DOHH2 (cell line): ENCODE data around the gene OTX2.

Source experiments
- H3F3A ChIP-seq: fragments of 200-600 bp; sonication (generic), shearing (Covaris generic); 2 replicates; pipeline ENCODE4 v1.6.0; 2016; ENCODE audit warnings: antibody characterized with exemption, mild to moderate bottlenecking; ENCODE audit not compliant: control insufficient read depth, insufficient read depth
- H3K27ac ChIP-seq: fragments of 200-600 bp; sonication (generic); 2 replicates; pipeline ENCODE4 v1.5.1; 2014; ENCODE audit warnings: low read depth, mild to moderate bottlenecking, low read length, moderate library complexity
- H3K27me3 ChIP-seq: fragments of 200-600 bp; sonication (generic); 2 replicates; pipeline ENCODE4 v1.6.1; 2014; ENCODE audit warnings: mild to moderate bottlenecking, low read length, mixed read lengths; ENCODE audit not compliant: control insufficient read depth
- H3K36me3 ChIP-seq: fragments of 200-600 bp; sonication (generic); 2 replicates; pipeline ENCODE4 v1.6.1; 2014; ENCODE audit warnings: mild to moderate bottlenecking, low read length, moderate library complexity, mixed read lengths; ENCODE audit not compliant: control insufficient read depth
- H3K4me1 ChIP-seq: fragments of 200-600 bp; sonication (generic); 2 replicates; pipeline ENCODE4 v1.6.1; 2014; ENCODE audit warnings: mild to moderate bottlenecking, low read length, mixed read lengths; ENCODE audit not compliant: control insufficient read depth
- H3K4me2 ChIP-seq: fragments of 200-600 bp; sonication (generic); 2 replicates; pipeline ENCODE4 v1.6.0; 2014; ENCODE audit warnings: mild to moderate bottlenecking, low read length, moderate library complexity
- H3K4me3 ChIP-seq: fragments of 200-600 bp; sonication (generic); 2 replicates; pipeline ENCODE4 v1.5.1; 2014; ENCODE audit warnings: mild to moderate bottlenecking, low read length, mixed read lengths
- H3K79me2 ChIP-seq: fragments of 200-600 bp; sonication (generic); 2 replicates; pipeline ENCODE4 v1.6.1; 2014; ENCODE audit warnings: mild to moderate bottlenecking, low read length, mixed read lengths; ENCODE audit not compliant: control insufficient read depth
- H3K9me2 ChIP-seq: fragments of 200-600 bp; sonication (generic); replicated peaks from 2 replicates; pipeline ENCODE4 v1.6.1; 2014; ENCODE audit warnings: mild to moderate bottlenecking, low read length, mixed read lengths; ENCODE audit not compliant: control insufficient read depth
- H3K9me3 ChIP-seq: fragments of 200-600 bp; sonication (generic); 2 replicates; pipeline ENCODE4 v1.6.1; 2014; ENCODE audit warnings: antibody characterized with exemption, low read length, mixed read lengths; ENCODE audit not compliant: control insufficient read depth, insufficient read depth
- H4K20me1 ChIP-seq: fragments of 200-600 bp; sonication (generic); 2 replicates; pipeline ENCODE4 v1.6.0; 2014; ENCODE audit warnings: low read depth, mild to moderate bottlenecking, antibody characterized with exemption, low read length, moderate library complexity; ENCODE audit not compliant: control insufficient read depth, insufficient read depth
- CTCF ChIP-seq: fragments of 200-600 bp; sonication (generic); IDR thresholded peaks from one replicate; pipeline ENCODE4 v1.5.1; 2014; ENCODE audit warnings: antibody characterized with exemption, mild to moderate bottlenecking, low read depth, low read length; ENCODE audit not compliant: poor library complexity, severe bottlenecking
- EZH2phosphoT487 ChIP-seq: fragments of 200-600 bp; sonication (generic); IDR thresholded peaks from 2 replicates; pipeline ENCODE4 v1.6.1; 2017; ENCODE audit warnings: borderline replicate concordance, mild to moderate bottlenecking, antibody characterized with exemption, low read length, moderate library complexity, mixed read lengths

OTX2 gene

DNA sequence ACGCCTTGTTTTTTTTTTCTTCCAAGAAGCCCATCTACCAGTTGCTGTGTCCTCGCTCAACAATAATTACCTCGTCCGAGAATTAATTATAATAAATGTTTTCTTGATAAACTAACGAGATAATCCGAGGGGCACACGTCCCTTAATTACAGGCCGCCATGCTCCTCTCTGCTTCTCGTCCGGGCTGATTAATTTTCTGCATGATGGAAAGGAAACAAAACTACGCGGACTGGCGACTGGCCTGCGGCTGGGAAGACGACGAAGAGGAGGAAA is 2.2 kb downstream of the OTX2 start:
- Histone ChIP-seq H3K36me3 (no peaks in the 10 kb centered on the region), H3K9me2 (no peaks in the 10 kb centered on the region), H3K27ac (no peak overlapping the region), H4K20me1 (no peaks in the 10 kb centered on the region), H3K4me3 (no peak overlapping the region), H3K4me1 (no peaks in the 10 kb centered on the region), H3K79me2 (no peaks in the 10 kb centered on the region), H3F3A (no peaks in the 10 kb centered on the region), H3K4me2 (no peak overlapping the region), H3K27me3 (no peaks in the 10 kb centered on the region; the same call in 1 of the 2 replicates), H3K9me3 (no peaks in the 10 kb centered on the region)
- TF ChIP-seq CTCF, result no peak
- TF ChIP-seq EZH2phosphoT487, result no peak

DNA sequence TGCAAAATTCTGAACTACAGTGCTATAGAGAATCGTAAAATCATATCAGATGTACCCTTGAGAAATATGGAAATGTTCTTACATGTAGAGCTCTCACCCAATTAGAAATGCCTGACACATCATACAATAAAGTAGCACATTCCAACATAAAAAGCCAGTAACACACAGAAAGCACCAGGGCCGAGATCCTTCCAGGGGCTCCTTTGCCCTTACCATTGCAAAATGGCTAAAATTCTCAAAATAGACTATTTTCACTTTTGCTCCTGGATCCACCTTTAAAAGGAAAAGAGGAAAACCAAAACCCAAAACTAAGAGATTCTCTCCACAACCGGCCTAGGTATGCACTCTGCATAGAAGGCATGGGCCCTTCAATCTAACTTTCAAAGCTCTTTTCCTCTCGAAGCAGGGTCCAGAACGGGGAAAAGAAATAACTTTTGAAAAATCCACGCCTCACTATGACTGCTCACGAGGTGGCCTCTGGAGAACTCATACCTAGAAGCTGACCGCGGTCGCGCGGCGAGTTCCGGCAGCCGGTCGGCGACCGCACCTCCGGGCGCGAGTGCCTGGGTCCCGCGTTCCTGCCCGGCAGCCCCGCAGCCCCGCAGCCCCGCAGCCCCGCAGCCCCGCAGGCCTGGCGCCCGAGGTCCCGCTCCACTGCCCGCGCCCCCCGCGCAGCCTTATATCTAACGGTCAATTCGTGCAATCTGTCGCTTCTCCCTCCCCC is 2.7 kb downstream of the OTX2 start:
- no peaks in the 10 kb centered on the region for H3K9me3 ChIP-seq
- H3K4me2 ChIP-seq, result no peak overlapping the region
- no peak for TF ChIP-seq EZH2phosphoT487
- no peak for TF ChIP-seq CTCF
- no peaks in the 10 kb centered on the region for H3K4me1 ChIP-seq
- no peaks in the 10 kb centered on the region for H4K20me1 ChIP-seq
- H3K27me3 ChIP-seq, result no peaks in the 10 kb centered on the region
- no peak overlapping the region for H3K27ac ChIP-seq
- no peaks in the 10 kb centered on the region for H3K9me2 ChIP-seq
- H3K4me3 ChIP-seq, result no peak overlapping the region
- H3F3A ChIP-seq, result no peaks in the 10 kb centered on the region
- H3K36me3 ChIP-seq, result no peaks in the 10 kb centered on the region
- no peaks in the 10 kb centered on the region for H3K79me2 ChIP-seq

GRCh38 chr14:56806760-56807159 is 3.5 kb downstream of the OTX2 start:
- no peaks in the 10 kb centered on the region for H3K4me1 ChIP-seq
- no peaks in the 10 kb centered on the region for H4K20me1 ChIP-seq
- no peaks in the 10 kb centered on the region for H3K9me2 ChIP-seq
- no peaks in the 10 kb centered on the region for H3K9me3 ChIP-seq
- H3K36me3 ChIP-seq, result no peaks in the 10 kb centered on the region
- no peak for TF ChIP-seq CTCF
- no peak for TF ChIP-seq EZH2phosphoT487
- H3K4me2 ChIP-seq, result no peak overlapping the region
- H3K79me2 ChIP-seq, result no peaks in the 10 kb centered on the region
- H3K27me3 ChIP-seq, result no peaks in the 10 kb centered on the region
- no peak overlapping the region for H3K27ac ChIP-seq
- H3K4me3 ChIP-seq, result no peak overlapping the region
- H3F3A ChIP-seq, result no peaks in the 10 kb centered on the region
